K562 (cell line): ENCODE results near the gene SETX. TPM values are rescaled to one million over a fixed set of nuclear protein-coding genes. Genes with fewer than 3 reads are reported as not detected.

Source experiments
- ATAC-seq: fragments of 200-7000 bp; cut with Tn5 transposase; 3 replicates; pipeline ENCODE4 v1.9.1; 2020; ENCODE audit warnings: moderate library complexity
- BruUV-seq: library from RNA; stranded (reverse); fragments of 400-500 nt; replicated peaks from 2 replicates; lab custom pipeline; 2021; lab: Mats Ljungman, UMichigan
- CTCF ChIA-PET: fragments of 300-600 bp; formaldehyde crosslinking; extraction: SDS; loops from one replicate; lab custom pipeline; 2021; ENCODE audit warnings: low intra/inter-chr PET ratio; lab: Yijun Ruan, JAX
- POLR2A ChIA-PET: fragments of 300-600, 350-650 bp; sonication (Branson Sonifier 250); formaldehyde crosslinking; extraction: SDS; loops from one replicate; lab custom pipeline; 2021; ENCODE audit warnings: antibody characterized with exemption, inconsistent platforms; lab: Yijun Ruan, JAX
- DNase-seq, 4 experiments: peaks; one replicate each; pipeline versions ENCODE4 v3.0.0 to v3.0.0-alpha.2; 2011 to 2018; ENCODE audit warnings: low spot score in 3 of 4, mixed read lengths in 3 of 4; ENCODE audit errors: extremely low read depth in 1 of 4
- FAIRE-seq: peaks from 2 replicates; lab custom pipeline; 2011; peaks lifted over from hg19 to GRCh38; lab: Jason Lieb, UNC
- H2AFZ ChIP-seq: 2 replicates; pipeline ENCODE4 v1.6.0; 2011; ENCODE audit warnings: low read depth, low read length, control low read depth, inconsistent platforms
- H3K27ac ChIP-seq: fragments of 200-600 bp; 3 replicates; pipeline ENCODE4 v1.8.0; 2011; ENCODE audit warnings: low read depth, mild to moderate bottlenecking, control low read depth, inconsistent platforms, low read length, moderate library complexity, mixed read lengths; ENCODE audit errors: extremely low read depth
- H3K27me3 ChIP-seq, 2 experiments: fragments of 300-600 bp in 1 of 2; 2 replicates in 1 of 2; 3 replicates in 1 of 2; pipeline versions ENCODE4 v1.6.0 to v1.8.0; 2011; ENCODE audit warnings: inconsistent platforms in 2 of 2, low read length in 2 of 2, mild to moderate bottlenecking in 1 of 2, mixed read lengths in 1 of 2, moderate library complexity in 1 of 2; ENCODE audit not compliant: control insufficient read depth in 2 of 2, insufficient read depth in 2 of 2
- H3K36me3 ChIP-seq: fragments of 300-600 bp; 3 replicates; pipeline ENCODE4 v1.8.0; 2011; ENCODE audit warnings: mild to moderate bottlenecking, low read length, inconsistent platforms; ENCODE audit not compliant: control insufficient read depth, insufficient read depth
- H3K4me1 ChIP-seq, 2 experiments: fragments of 200-600 bp in 1 of 2; replicated peaks in 1 of 2; 2 replicates in 1 of 2; 3 replicates in 1 of 2; pipeline versions ENCODE4 v1.5.1 to v1.8.0; 2011; ENCODE audit warnings: inconsistent platforms in 2 of 2, low read length in 2 of 2, mild to moderate bottlenecking in 1 of 2, mixed read lengths in 1 of 2, moderate library complexity in 1 of 2; ENCODE audit not compliant: control insufficient read depth in 2 of 2, insufficient read depth in 2 of 2
- H3K4me2 ChIP-seq: 2 replicates; pipeline ENCODE4 v1.6.1; 2011; ENCODE audit warnings: low read length, control low read depth, inconsistent platforms, mixed read lengths; ENCODE audit not compliant: insufficient read depth
- H3K4me3 ChIP-seq: fragments of 200-600 bp; sonication (generic), shearing (Covaris generic); 2 replicates; pipeline ENCODE4 v1.5.1; 2016; ENCODE audit warnings: control low read depth, inconsistent platforms
- H3K79me2 ChIP-seq: fragments of 200-600 bp; 3 replicates; pipeline ENCODE4 v1.8.0; 2011; ENCODE audit warnings: low read length, inconsistent platforms; ENCODE audit not compliant: control insufficient read depth, insufficient read depth
- H3K9ac ChIP-seq, 2 experiments: 2 replicates each; pipeline versions ENCODE4 v1.6.0 to v1.6.1; 2011; ENCODE audit warnings: low read depth in 2 of 2, low read length in 2 of 2, control low read depth in 1 of 2, inconsistent platforms in 1 of 2, mild to moderate bottlenecking in 1 of 2, mixed read lengths in 1 of 2; ENCODE audit not compliant: insufficient read depth in 1 of 2
- H3K9me1 ChIP-seq: one replicate; pipeline ENCODE4 v1.6.0; 2011; ENCODE audit warnings: inconsistent platforms, mild to moderate bottlenecking, low read length, moderate library complexity; ENCODE audit not compliant: control insufficient read depth, insufficient read depth
- H3K9me3 ChIP-seq: replicated peaks from 2 replicates; pipeline ENCODE4 v1.5.1; 2011; ENCODE audit warnings: low read depth, low read length, inconsistent platforms; ENCODE audit not compliant: control insufficient read depth, insufficient read depth
- H4K20me1 ChIP-seq: replicated peaks from 2 replicates; pipeline ENCODE4 v1.6.1; 2011; ENCODE audit warnings: low read length, inconsistent platforms, mixed read lengths; ENCODE audit not compliant: control insufficient read depth, insufficient read depth
- ILK ChIP-seq: fragments of 450-650 bp; IDR thresholded peaks from 2 replicates; pipeline ENCODE4 v1.6.1; 2016; ENCODE audit warnings: missing genetic modification characterization, low read depth, mild to moderate bottlenecking, missing compliant biosample characterization, moderate library complexity, borderline replicate concordance
- KAT7 ChIP-seq: sonication (generic); formaldehyde crosslinking; IDR thresholded peaks from 2 replicates; pipeline ENCODE4 v1.8.0; 2022; ENCODE audit warnings: missing genetic modification reagents, mild to moderate bottlenecking, borderline replicate concordance
- KDM5B ChIP-seq: fragments of 200-600 bp; sonication (generic); IDR thresholded peaks from 2 replicates; pipeline ENCODE4 v1.6.1; 2012; ENCODE audit warnings: low read depth, mild to moderate bottlenecking, moderate library complexity, low read length, control low read depth, inconsistent platforms; ENCODE audit not compliant: insufficient replicate concordance
- OTX1 ChIP-seq: fragments of 450-650 bp; formaldehyde crosslinking; IDR thresholded peaks from 2 replicates; pipeline ENCODE4 v1.4.0; 2022; ENCODE audit warnings: mild to moderate bottlenecking
- RCOR1 ChIP-seq, 2 experiments: IDR thresholded peaks; 2 replicates each; pipeline ENCODE4 v1.6.1; 2012; ENCODE audit warnings: low read depth in 2 of 2, low read length in 2 of 2, borderline replicate concordance in 1 of 2, improper control_type of control experiment in 1 of 2
- SREBF2 ChIP-seq: sonication (generic); formaldehyde crosslinking; IDR thresholded peaks from 2 replicates; pipeline ENCODE4 v1.4.0; 2020; ENCODE audit warnings: mild to moderate bottlenecking, missing genetic modification reagents
- THRAP3 ChIP-seq: fragments of 450-650 bp; IDR thresholded peaks from 2 replicates; pipeline ENCODE4 v1.6.1; 2016; ENCODE audit warnings: mild to moderate bottlenecking, inconsistent platforms, borderline replicate concordance
- ZNF407 ChIP-seq: fragments of 450-650 bp; IDR thresholded peaks from 2 replicates; pipeline ENCODE4 v1.6.1; 2016; ENCODE audit warnings: low read depth
- WGBS: fragments of 100-300 bp; shearing (Covaris generic); methylation state at CpG from one replicate; pipeline ENCODE4 v1.1.6; 2016; ENCODE audit warnings: low coverage, mixed read lengths; ENCODE audit not compliant: insufficient coverage; ENCODE audit errors: missing lambda C conversion rate; 5-methylcytosine and 5-hydroxymethylcytosine counted together
- in situ Hi-C: fragments of 300-500 bp; cut with MboI; formaldehyde crosslinking; loops from 4 replicates; pipeline ENCODE4 v1.15.0; 2018; ENCODE audit warnings: inconsistent platforms, mixed read lengths
- intact Hi-C: fragments of 100-400 bp; cut with micrococcal nuclease; formaldehyde crosslinking; loops from 2 replicates; pipeline ENCODE4 v1.14.2; 2022
- polyA plus RNA-seq, 8 experiments: library from polyadenylated mRNA; depleted of rRNA in 4 of 8; stranded (reverse) in 5 of 8; unstranded in 3 of 8; fragments of >200 nt; fragmentation: Nextera tagmentation in 2 of 8; fragmentation: Illumina TruSeq in 1 of 8; extraction: Ambion mirVana in 2 of 8; extraction: Trizol in 1 of 8; gene quantifications; 2 replicates each; pipeline versions ENCODE4 v1.2.1 to v1.2.3, GENCODE V29; 2011 to 2014; ENCODE audit warnings: inconsistent platforms in 1 of 8, missing spikeins in 1 of 8
- total RNA-seq, 7 experiments: library from RNA; depleted of rRNA in 6 of 7; stranded (reverse); fragments of >200 nt in 6 of 7; fragmentation: Illumina TruSeq in 2 of 7; extraction: Trizol in 2 of 7; gene quantifications; 2 replicates each; pipeline versions ENCODE4 v1.2.1 to v1.2.3, GENCODE V29; 2011 to 2021; ENCODE audit warnings: low replicate concordance in 1 of 7
- TF ChIP-seq, protein P1 (sequence below): sonication (generic); formaldehyde crosslinking; IDR thresholded peaks from 2 replicates; pipeline ENCODE4 v1.8.0; 2022; ENCODE audit warnings: missing genetic modification reagents, mild to moderate bottlenecking, borderline replicate concordance
- TF ChIP-seq, protein P2 (sequence below): IDR thresholded peaks from 3 replicates; pipeline ENCODE4 v1.6.1; 2011; ENCODE audit warnings: borderline replicate concordance, mild to moderate bottlenecking; ENCODE audit not compliant: insufficient read length, insufficient read depth

The SETX gene
- total and polyA plus RNA-seq, 9 of the 15 experiments (the other 6 are each of a cell fraction or from before 2014, with no cell fraction given), result 8.7 to 45.7 (median 28.7) TPM

- TF ChIP-seq RCOR1 (IDR thresholded peaks at IDR 0.05; ENCODE audit: borderline replicate concordance in 1 of 2, low read depth in 2 of 2, low read length in 2 of 2), result no peak
- TF ChIP-seq, protein P1, sequence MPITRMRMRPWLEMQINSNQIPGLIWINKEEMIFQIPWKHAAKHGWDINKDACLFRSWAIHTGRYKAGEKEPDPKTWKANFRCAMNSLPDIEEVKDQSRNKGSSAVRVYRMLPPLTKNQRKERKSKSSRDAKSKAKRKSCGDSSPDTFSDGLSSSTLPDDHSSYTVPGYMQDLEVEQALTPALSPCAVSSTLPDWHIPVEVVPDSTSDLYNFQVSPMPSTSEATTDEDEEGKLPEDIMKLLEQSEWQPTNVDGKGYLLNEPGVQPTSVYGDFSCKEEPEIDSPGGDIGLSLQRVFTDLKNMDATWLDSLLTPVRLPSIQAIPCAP (CRISPR knock-in tag), result no peak
Observed at GRCh38 chr9:132390966-132391365, 36.2 kb upstream of the SETX start (continued).

DNA sequence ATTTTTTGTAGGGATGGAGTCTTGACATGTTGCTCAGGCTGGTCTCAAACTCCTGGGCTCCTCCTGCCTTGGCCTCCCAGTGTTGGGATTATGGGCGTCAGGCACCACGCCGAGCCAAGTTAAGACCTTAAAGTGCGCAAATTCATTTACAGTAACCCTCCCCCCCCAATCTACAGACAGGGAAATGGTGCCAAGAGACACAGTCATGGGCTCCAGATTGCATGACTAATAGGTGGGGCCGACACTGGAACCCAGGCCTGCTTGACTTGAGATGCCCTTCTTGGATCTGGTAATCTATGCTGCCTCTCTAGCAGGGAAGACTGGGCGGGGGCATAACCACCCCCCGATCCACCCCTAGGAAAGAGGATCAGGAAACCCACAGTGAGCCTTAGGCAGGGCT, 32.3 kb upstream of the SETX start:
- DNase-seq (no peak), FAIRE-seq (no peak), ATAC-seq (no peak)
- peaks cover 80% of the 10 kb centered on the region for H3K36me3 ChIP-seq
- POLR2A ChIA-PET, result interaction anchor here (1.6 kb wide), 1 partner anchor 10 kb away, joined by 6 read pairs; no protein-coding TSS in a partner anchor
- H3K4me3 ChIP-seq, result no peak overlapping the region
- no peak overlapping the region for H3K4me2 ChIP-seq
- no peaks in the 10 kb centered on the region for H3K4me1 ChIP-seq
- no peak overlapping the region for H3K9ac ChIP-seq
- TF ChIP-seq ILK (tag) (no peak), THRAP3 (no peak), OTX1 (CRISPR knock-in tag) (no peak), ZNF407 (no peak), KDM5B (no peak), SREBF2 (no peak), KAT7 (no peak)
- TF ChIP-seq, protein P2, sequence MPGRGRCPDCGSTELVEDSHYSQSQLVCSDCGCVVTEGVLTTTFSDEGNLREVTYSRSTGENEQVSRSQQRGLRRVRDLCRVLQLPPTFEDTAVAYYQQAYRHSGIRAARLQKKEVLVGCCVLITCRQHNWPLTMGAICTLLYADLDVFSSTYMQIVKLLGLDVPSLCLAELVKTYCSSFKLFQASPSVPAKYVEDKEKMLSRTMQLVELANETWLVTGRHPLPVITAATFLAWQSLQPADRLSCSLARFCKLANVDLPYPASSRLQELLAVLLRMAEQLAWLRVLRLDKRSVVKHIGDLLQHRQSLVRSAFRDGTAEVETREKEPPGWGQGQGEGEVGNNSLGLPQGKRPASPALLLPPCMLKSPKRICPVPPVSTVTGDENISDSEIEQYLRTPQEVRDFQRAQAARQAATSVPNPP, result no peak
- TF ChIP-seq, all 486 proteins: peak for 0
- intact Hi-C loops, result no loop called here
- no TSS peak for BruUV-seq
- WGBS, result 96% methylated on average over 7 of the region's 7 CpGs
- H3K27ac ChIP-seq, result no peak overlapping the region
- H4K20me1 ChIP-seq, result no peaks in the 10 kb centered on the region
- no peaks in the 10 kb centered on the region for H3K27me3 ChIP-seq
- no peaks in the 10 kb centered on the region for H3K9me3 ChIP-seq
- H3K9me1 ChIP-seq, result peaks cover 5% of the 10 kb centered on the region
- H2AFZ ChIP-seq, result no peak overlapping the region
- in situ Hi-C loops, result no loop called here
- H3K79me2 ChIP-seq, result no peaks in the 10 kb centered on the region
- CTCF ChIA-PET, result no interaction called here
